ENCODE data around the gene PTPRB. TPM values are rescaled to one million over a fixed set of nuclear protein-coding genes. Genes with fewer than 3 reads are reported as not detected.

The PTPRB gene
- total and polyA plus RNA-seq, 2 donors (not counting 1 experiment from before 2014, with no cell fraction given), result 0.01 TPM; not detected in 1

- Histone ChIP-seq H3K4me3 (ENCODE audit: control extremely low read depth in 1 of 5, extremely low read depth in 1 of 5, insufficient read depth in 1 of 5, low read depth in 2 of 5, low read length in 4 of 5) (no peak overlapping the region), H3K9me3 (ENCODE audit: control extremely low read depth in 1 of 3, control insufficient read depth in 2 of 3, insufficient read depth in 1 of 3, low read length in 2 of 3) (no peaks in the 10 kb centered on the region), H3K9ac (ENCODE audit: low read length) (no peak overlapping the region), H3K27ac (ENCODE audit: low read length in 2 of 2) (no peak overlapping the region), H3K27me3 (replicated peaks in 1 of 4; ENCODE audit: control extremely low read depth in 1 of 4, control insufficient read depth in 3 of 4, insufficient read depth in 4 of 4, low read length in 3 of 4) (peaks cover 0 to 3% (median 0%) of the 10 kb centered on the region in 4 experiments), H3K4me2 (replicated peaks; ENCODE audit: low read depth, low read length, poor library complexity, severe bottlenecking) (no peak overlapping the region), H2AFZ (ENCODE audit: insufficient read depth, low read depth, low read length, poor library complexity, severe bottlenecking) (no peak overlapping the region), H3K79me2 (ENCODE audit: control insufficient read depth, insufficient read depth, low read length) (no peaks in the 10 kb centered on the region), H4K20me1 (ENCODE audit: control insufficient read depth, insufficient read depth, low read length, poor library complexity, severe bottlenecking) (no peaks in the 10 kb centered on the region), H3K36me3 (replicated peaks in 1 of 2; ENCODE audit: control extremely low read depth in 1 of 2, control insufficient read depth in 1 of 2, extremely low read depth in 1 of 2, insufficient read depth in 2 of 2, low read length in 1 of 2) (no peaks in the 10 kb centered on the region), H3K4me1 (ENCODE audit: control insufficient read depth in 2 of 2, insufficient read depth in 2 of 2, low read length in 2 of 2) (no peaks in the 10 kb centered on the region)
- Mint-ChIP-seq H3K27me3 (peaks cover 21% of the 10 kb centered on the region), H3K4me3 (no peak overlapping the region), H3K4me1 (no peaks in the 10 kb centered on the region), H3K9me3 (ENCODE audit: insufficient read depth) (no peaks in the 10 kb centered on the region), H3K27ac (no peak overlapping the region)
- ATAC-seq (ENCODE audit: low read depth) (no peak), DNase-seq (no peak)
- intact Hi-C loops (cut with micrococcal nuclease), result no loop called here
- CTCF ChIA-PET, result interaction anchor here (1.6 kb wide), 1 partner anchor 26 kb away, joined by 3 read pairs; no protein-coding TSS in a partner anchor
- TF ChIP-seq CTCF (IDR thresholded peaks at IDR 0.05) (no peak), EZH2 (IDR thresholded peaks at IDR 0.05; ENCODE audit: borderline replicate concordance, insufficient read depth, low read depth, low read length, poor library complexity, severe bottlenecking) (no peak)
- WGBS (ENCODE audit: insufficient coverage), result no CpG with 5 or more reads among the region's 1 CpG
- POLR2A ChIA-PET, result no interaction called here
Observed at GRCh38 chr12:70603044-70603443, 34.2 kb downstream of the PTPRB start.

- DNase-seq (no peak), ATAC-seq (ENCODE audit: low read depth) (no peak)
- H3K27me3 ChIP-seq (replicated peaks in 1 of 4; ENCODE audit: control extremely low read depth in 1 of 4, control insufficient read depth in 3 of 4, insufficient read depth in 4 of 4, low read length in 3 of 4), result no peaks in the 10 kb centered on the region
- H2AFZ ChIP-seq (ENCODE audit: insufficient read depth, low read depth, low read length, poor library complexity, severe bottlenecking), result no peak overlapping the region
- no peaks in the 10 kb centered on the region for H3K79me2 ChIP-seq (ENCODE audit: control insufficient read depth, insufficient read depth, low read length)
- Mint-ChIP-seq H3K27ac (no peak overlapping the region), H3K27me3 (peaks cover 11% of the 10 kb centered on the region), H3K9me3 (ENCODE audit: insufficient read depth) (no peaks in the 10 kb centered on the region), H3K4me1 (no peaks in the 10 kb centered on the region), H3K4me3 (no peak overlapping the region)
- no peaks in the 10 kb centered on the region for H3K4me1 ChIP-seq (ENCODE audit: control insufficient read depth in 2 of 2, insufficient read depth in 2 of 2, low read length in 2 of 2)
- H3K9me3 ChIP-seq (ENCODE audit: control extremely low read depth in 1 of 3, control insufficient read depth in 2 of 3, insufficient read depth in 1 of 3, low read length in 2 of 3), result no peaks in the 10 kb centered on the region
- no peak overlapping the region for H3K9ac ChIP-seq (ENCODE audit: low read length)
- no peak overlapping the region for H3K27ac ChIP-seq (ENCODE audit: low read length in 2 of 2)
- ChIA-PET POLR2A (no interaction called here), CTCF (interaction anchor here (1.0 kb wide), 2 partner anchors 20 to 22 kb away, joined by 3 to 4 read pairs; no protein-coding TSS in a partner anchor)
- H3K36me3 ChIP-seq (replicated peaks in 1 of 2; ENCODE audit: control extremely low read depth in 1 of 2, control insufficient read depth in 1 of 2, extremely low read depth in 1 of 2, insufficient read depth in 2 of 2, low read length in 1 of 2), result no peaks in the 10 kb centered on the region
- intact Hi-C loops (cut with micrococcal nuclease), result no loop called here
- 100% methylated on average over 2 of the region's 4 CpGs for WGBS (ENCODE audit: insufficient coverage)
- H3K4me3 ChIP-seq (ENCODE audit: control extremely low read depth in 1 of 5, extremely low read depth in 1 of 5, insufficient read depth in 1 of 5, low read depth in 2 of 5, low read length in 4 of 5), result no peak overlapping the region
- H4K20me1 ChIP-seq (ENCODE audit: control insufficient read depth, insufficient read depth, low read length, poor library complexity, severe bottlenecking), result no peaks in the 10 kb centered on the region
- no peak for TF ChIP-seq EZH2 (IDR thresholded peaks at IDR 0.05; ENCODE audit: borderline replicate concordance, insufficient read depth, low read depth, low read length, poor library complexity, severe bottlenecking)
- TF ChIP-seq CTCF (IDR thresholded peaks at IDR 0.05), result no peak
- H3K4me2 ChIP-seq (replicated peaks; ENCODE audit: low read depth, low read length, poor library complexity, severe bottlenecking), result no peak overlapping the region
Observed at GRCh38 chr12:70598467-70599193, 38.6 kb downstream of the PTPRB start.
